ENCODE data around the gene PYGB.

DNA sequence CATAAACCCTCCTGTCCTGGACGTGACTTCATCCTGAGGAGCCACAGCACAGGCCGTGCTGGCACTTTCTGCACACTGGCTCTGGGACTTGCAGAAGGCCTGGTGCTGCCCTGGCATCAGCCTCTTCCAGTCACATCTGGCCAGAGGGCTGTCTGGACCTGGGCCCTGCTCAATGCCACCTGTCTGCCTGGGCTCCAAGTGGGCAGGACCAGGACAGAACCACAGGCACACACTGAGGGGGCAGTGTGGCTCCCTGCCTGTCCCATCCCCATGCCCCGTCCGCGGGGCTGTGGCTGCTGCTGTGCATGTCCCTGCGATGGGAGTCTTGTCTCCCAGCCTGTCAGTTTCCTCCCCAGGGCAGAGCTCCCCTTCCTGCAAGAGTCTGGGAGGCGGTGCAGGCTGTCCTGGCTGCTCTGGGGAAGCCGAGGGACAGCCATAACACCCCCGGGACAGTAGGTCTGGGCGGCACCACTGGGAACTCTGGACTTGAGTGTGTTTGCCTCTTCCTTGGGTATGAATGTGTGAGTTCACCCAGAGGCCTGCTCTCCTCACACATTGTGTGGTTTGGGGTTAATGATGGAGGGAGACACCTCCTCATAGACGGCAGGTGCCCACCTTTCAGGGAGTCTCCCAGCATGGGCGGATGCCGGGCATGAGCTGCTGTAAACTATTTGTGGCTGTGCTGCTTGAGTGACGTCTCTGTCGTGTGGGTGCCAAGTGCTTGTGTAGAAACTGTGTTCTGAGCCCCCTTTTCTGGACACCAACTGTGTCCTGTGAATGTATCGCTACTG lies 22.0 kb upstream of the PYGB start:
- TF ChIP-seq, protein P1, sequence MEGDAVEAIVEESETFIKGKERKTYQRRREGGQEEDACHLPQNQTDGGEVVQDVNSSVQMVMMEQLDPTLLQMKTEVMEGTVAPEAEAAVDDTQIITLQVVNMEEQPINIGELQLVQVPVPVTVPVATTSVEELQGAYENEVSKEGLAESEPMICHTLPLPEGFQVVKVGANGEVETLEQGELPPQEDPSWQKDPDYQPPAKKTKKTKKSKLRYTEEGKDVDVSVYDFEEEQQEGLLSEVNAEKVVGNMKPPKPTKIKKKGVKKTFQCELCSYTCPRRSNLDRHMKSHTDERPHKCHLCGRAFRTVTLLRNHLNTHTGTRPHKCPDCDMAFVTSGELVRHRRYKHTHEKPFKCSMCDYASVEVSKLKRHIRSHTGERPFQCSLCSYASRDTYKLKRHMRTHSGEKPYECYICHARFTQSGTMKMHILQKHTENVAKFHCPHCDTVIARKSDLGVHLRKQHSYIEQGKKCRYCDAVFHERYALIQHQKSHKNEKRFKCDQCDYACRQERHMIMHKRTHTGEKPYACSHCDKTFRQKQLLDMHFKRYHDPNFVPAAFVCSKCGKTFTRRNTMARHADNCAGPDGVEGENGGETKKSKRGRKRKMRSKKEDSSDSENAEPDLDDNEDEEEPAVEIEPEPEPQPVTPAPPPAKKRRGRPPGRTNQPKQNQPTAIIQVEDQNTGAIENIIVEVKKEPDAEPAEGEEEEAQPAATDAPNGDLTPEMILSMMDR (IDR thresholded peaks at IDR 0.05) = no peak
- TF ChIP-seq POLR2A (IDR thresholded peaks at IDR 0.05) = no peak

Data from body of pancreas (tissue), 4 donors.